ENCODE data around the gene CLCN2. TPM values are rescaled to one million over a fixed set of nuclear protein-coding genes. Genes with fewer than 3 reads are reported as not detected.

The CLCN2 gene
- total RNA-seq, 1 experiment from 2014 or later, result 23.0 TPM

- CTCF ChIA-PET, result interaction anchor here (0.7 kb wide), 1 partner anchor 15 kb away, joined by 5 read pairs; no protein-coding TSS in a partner anchor
- H3K27me3 ChIP-seq (replicated peaks; ENCODE audit: control insufficient read depth, insufficient read depth, low read length), result no peaks in the 10 kb centered on the region; the same call in 1 of the 2 replicates
- H3K9me3 Mint-ChIP-seq (ENCODE audit: unreplicated experiment), result no peaks in the 10 kb centered on the region
- no peak for DNase-seq
- H3K27ac Mint-ChIP-seq (ENCODE audit: unreplicated experiment), result no peak overlapping the region
- no peak for TF ChIP-seq CTCF (IDR thresholded peaks at IDR 0.05; ENCODE audit: insufficient read depth in 1 of 2, low read depth in 1 of 2, low read length in 1 of 2, severe bottlenecking in 1 of 2, unreplicated experiment in 1 of 2)
- H3K36me3 ChIP-seq (ENCODE audit: control insufficient read depth, insufficient read depth, low read length), result peaks cover 1% of the 10 kb centered on the region; the same call in 1 of the 2 replicates
- no peaks in the 10 kb centered on the region for H3K36me3 Mint-ChIP-seq (ENCODE audit: insufficient read depth, unreplicated experiment)
- no peaks in the 10 kb centered on the region for H3K4me1 Mint-ChIP-seq (ENCODE audit: low read depth, unreplicated experiment)
- POLR2A ChIA-PET, result interaction anchor here (0.6 kb wide), 2 partner anchors 18 to 26 kb away, joined by 3 to 4 read pairs; no protein-coding TSS in a partner anchor
- no peaks in the 10 kb centered on the region for H3K9me3 ChIP-seq
- H3K4me1 ChIP-seq, result no peaks in the 10 kb centered on the region
- intact Hi-C loops (cut with micrococcal nuclease; ENCODE audit: unreplicated experiment), result no loop called here
- no peak overlapping the region for H3K4me3 ChIP-seq (ENCODE audit: low read depth, low read length)
- H3K4me3 Mint-ChIP-seq (ENCODE audit: unreplicated experiment), result no peak overlapping the region
- H3K27me3 Mint-ChIP-seq (ENCODE audit: insufficient read depth, unreplicated experiment), result peaks cover 3% of the 10 kb centered on the region
- BruUV-seq (replicated peaks), result no TSS peak
Observed at GRCh38 chr3:184386047-184386806, 24.8 kb upstream of the CLCN2 start.

GRCh38 chr3:184384856-184385422 is 23.5 kb upstream of the CLCN2 start:
- no peak for TF ChIP-seq CTCF (IDR thresholded peaks at IDR 0.05; ENCODE audit: insufficient read depth in 1 of 2, low read depth in 1 of 2, low read length in 1 of 2, severe bottlenecking in 1 of 2, unreplicated experiment in 1 of 2)
- Mint-ChIP-seq H3K36me3 (ENCODE audit: insufficient read depth, unreplicated experiment) (no peaks in the 10 kb centered on the region), H3K27me3 (ENCODE audit: insufficient read depth, unreplicated experiment) (peaks cover 3% of the 10 kb centered on the region), H3K4me1 (ENCODE audit: low read depth, unreplicated experiment) (no peaks in the 10 kb centered on the region), H3K9me3 (ENCODE audit: unreplicated experiment) (no peaks in the 10 kb centered on the region), H3K27ac (ENCODE audit: unreplicated experiment) (no peak overlapping the region), H3K4me3 (ENCODE audit: unreplicated experiment) (no peak overlapping the region)
- intact Hi-C loops (cut with micrococcal nuclease; ENCODE audit: unreplicated experiment), result no loop called here
- ChIA-PET POLR2A (no interaction called here), CTCF (interaction anchor here (0.5 to 2.3 kb wide), 2 partner anchors 13 to 158 kb away, joined by 4 to 8 read pairs; no protein-coding TSS in a partner anchor)
- no peak overlapping the region for H3K4me3 ChIP-seq (ENCODE audit: low read depth, low read length)
- peaks cover 4% of the 10 kb centered on the region; the same call in 1 of the 2 replicates for H3K4me1 ChIP-seq
- BruUV-seq (replicated peaks), result no TSS peak
- H3K9me3 ChIP-seq, result no peaks in the 10 kb centered on the region
- no peak for DNase-seq
- no peaks in the 10 kb centered on the region; the same call in 1 of the 2 replicates for H3K27me3 ChIP-seq (replicated peaks; ENCODE audit: control insufficient read depth, insufficient read depth, low read length)
- peaks cover 1% of the 10 kb centered on the region; the same call in 1 of the 2 replicates for H3K36me3 ChIP-seq (ENCODE audit: control insufficient read depth, insufficient read depth, low read length)

GRCh38 chr3:184384342-184384741 is 22.9 kb upstream of the CLCN2 start:
- no TSS peak for BruUV-seq (replicated peaks)
- Histone ChIP-seq H3K9me3 (no peaks in the 10 kb centered on the region), H3K4me3 (ENCODE audit: low read depth, low read length) (no peak overlapping the region), H3K36me3 (ENCODE audit: control insufficient read depth, insufficient read depth, low read length) (peaks cover 1% of the 10 kb centered on the region; the same call in 1 of the 2 replicates), H3K4me1 (peaks cover 5% of the 10 kb centered on the region), H3K27me3 (replicated peaks; ENCODE audit: control insufficient read depth, insufficient read depth, low read length) (no peaks in the 10 kb centered on the region; the same call in 1 of the 2 replicates)
- Mint-ChIP-seq H3K4me3 (ENCODE audit: unreplicated experiment) (no peak overlapping the region), H3K36me3 (ENCODE audit: insufficient read depth, unreplicated experiment) (no peaks in the 10 kb centered on the region), H3K9me3 (ENCODE audit: unreplicated experiment) (no peaks in the 10 kb centered on the region), H3K4me1 (ENCODE audit: low read depth, unreplicated experiment) (peaks cover 1% of the 10 kb centered on the region), H3K27ac (ENCODE audit: unreplicated experiment) (no peak overlapping the region), H3K27me3 (ENCODE audit: insufficient read depth, unreplicated experiment) (no peaks in the 10 kb centered on the region)
- no peak for DNase-seq
- ChIA-PET CTCF (interaction anchor here (2.3 kb wide), 1 partner anchor 13 kb away, joined by 8 read pairs; no protein-coding TSS in a partner anchor), POLR2A (no interaction called here)
- intact Hi-C loops (cut with micrococcal nuclease; ENCODE audit: unreplicated experiment), result no loop called here
- no peak for TF ChIP-seq CTCF (IDR thresholded peaks at IDR 0.05; ENCODE audit: insufficient read depth in 1 of 2, low read depth in 1 of 2, low read length in 1 of 2, severe bottlenecking in 1 of 2, unreplicated experiment in 1 of 2)

Data from Caco-2 (cell line).